ENCODE data around the gene PKNOX1.

PKNOX1 gene

GRCh38 chr21:43012596-43012995 lies 38.2 kb downstream of the PKNOX1 start:
- Histone ChIP-seq H3K9me2 (replicated peaks; ENCODE audit: insufficient read depth, low read length) (no peaks in the 10 kb centered on the region), H3K4me3 (ENCODE audit: insufficient read depth, low read length, poor library complexity, severe bottlenecking) (no peak overlapping the region), H3K79me2 (ENCODE audit: insufficient read depth, low read length) (no peaks in the 10 kb centered on the region), H3K9ac (ENCODE audit: low read length) (no peak overlapping the region), H2AFZ (ENCODE audit: low read depth, low read length, severe bottlenecking) (no peak overlapping the region), H3K27ac (ENCODE audit: low read depth, low read length) (no peak overlapping the region), H3K27me3 (ENCODE audit: low read length) (no peaks in the 10 kb centered on the region), H3K4me2 (ENCODE audit: low read depth, low read length, poor library complexity, severe bottlenecking) (no peak overlapping the region), H3K36me3 (ENCODE audit: low read length) (no peaks in the 10 kb centered on the region), H4K20me1 (ENCODE audit: low read depth, low read length) (no peaks in the 10 kb centered on the region), H3K9me3 (ENCODE audit: insufficient read depth, low read length) (no peaks in the 10 kb centered on the region), H3F3A (ENCODE audit: insufficient read depth) (no peaks in the 10 kb centered on the region)
- no peak for TF ChIP-seq CTCF (IDR thresholded peaks at IDR 0.05; ENCODE audit: insufficient read depth, low read length, poor library complexity, severe bottlenecking)
- TF ChIP-seq EZH2phosphoT487 (conservative IDR thresholded peaks at IDR 0.05; ENCODE audit: low read length): no peak

- Histone ChIP-seq H2AFZ (ENCODE audit: low read depth, low read length, severe bottlenecking) (no peak overlapping the region), H3K9ac (ENCODE audit: low read length) (no peak overlapping the region), H3K9me2 (replicated peaks; ENCODE audit: insufficient read depth, low read length) (no peaks in the 10 kb centered on the region), H4K20me1 (ENCODE audit: low read depth, low read length) (no peaks in the 10 kb centered on the region), H3K79me2 (ENCODE audit: insufficient read depth, low read length) (no peaks in the 10 kb centered on the region), H3K27ac (ENCODE audit: low read depth, low read length) (no peak overlapping the region), H3K4me3 (ENCODE audit: insufficient read depth, low read length, poor library complexity, severe bottlenecking) (no peak overlapping the region), H3K4me2 (ENCODE audit: low read depth, low read length, poor library complexity, severe bottlenecking) (no peak overlapping the region), H3F3A (ENCODE audit: insufficient read depth) (no peaks in the 10 kb centered on the region), H3K9me3 (ENCODE audit: insufficient read depth, low read length) (no peaks in the 10 kb centered on the region), H3K27me3 (ENCODE audit: low read length) (no peaks in the 10 kb centered on the region), H3K36me3 (ENCODE audit: low read length) (no peaks in the 10 kb centered on the region)
- no peak for TF ChIP-seq CTCF (IDR thresholded peaks at IDR 0.05; ENCODE audit: insufficient read depth, low read length, poor library complexity, severe bottlenecking)
- TF ChIP-seq EZH2phosphoT487 (conservative IDR thresholded peaks at IDR 0.05; ENCODE audit: low read length): no peak
Measured at GRCh38 chr21:43015906-43016540, 41.7 kb downstream of the PKNOX1 start.

- H3F3A ChIP-seq (ENCODE audit: insufficient read depth): no peaks in the 10 kb centered on the region
- H3K4me3 ChIP-seq (ENCODE audit: insufficient read depth, low read length, poor library complexity, severe bottlenecking): no peak overlapping the region
- H3K9me2 ChIP-seq (replicated peaks; ENCODE audit: insufficient read depth, low read length): no peaks in the 10 kb centered on the region
- no peaks in the 10 kb centered on the region for H4K20me1 ChIP-seq (ENCODE audit: low read depth, low read length)
- no peak overlapping the region for H3K4me2 ChIP-seq (ENCODE audit: low read depth, low read length, poor library complexity, severe bottlenecking)
- no peak overlapping the region for H2AFZ ChIP-seq (ENCODE audit: low read depth, low read length, severe bottlenecking)
- no peak overlapping the region for H3K27ac ChIP-seq (ENCODE audit: low read depth, low read length)
- H3K9me3 ChIP-seq (ENCODE audit: insufficient read depth, low read length): no peaks in the 10 kb centered on the region
- H3K79me2 ChIP-seq (ENCODE audit: insufficient read depth, low read length): no peaks in the 10 kb centered on the region
- H3K36me3 ChIP-seq (ENCODE audit: low read length): no peaks in the 10 kb centered on the region
- H3K9ac ChIP-seq (ENCODE audit: low read length): no peak overlapping the region
- no peaks in the 10 kb centered on the region for H3K27me3 ChIP-seq (ENCODE audit: low read length)
- no peak for TF ChIP-seq EZH2phosphoT487 (conservative IDR thresholded peaks at IDR 0.05; ENCODE audit: low read length)
- no peak for TF ChIP-seq CTCF (IDR thresholded peaks at IDR 0.05; ENCODE audit: insufficient read depth, low read length, poor library complexity, severe bottlenecking)
Measured at GRCh38 chr21:43016728-43017127, 42.4 kb downstream of the PKNOX1 start.
